ENCODE measurements around the gene DOCK3.
"Not testable (repeated sequence)": the region's sequence is repeated elsewhere in the genome, so short reads cannot be mapped to it uniquely, and the experiment has no call there.

Gene DOCK3

GRCh38 chr3:50806031-50806430, 131.3 kb downstream of the DOCK3 start:
- DNase-seq = no peak

DNA sequence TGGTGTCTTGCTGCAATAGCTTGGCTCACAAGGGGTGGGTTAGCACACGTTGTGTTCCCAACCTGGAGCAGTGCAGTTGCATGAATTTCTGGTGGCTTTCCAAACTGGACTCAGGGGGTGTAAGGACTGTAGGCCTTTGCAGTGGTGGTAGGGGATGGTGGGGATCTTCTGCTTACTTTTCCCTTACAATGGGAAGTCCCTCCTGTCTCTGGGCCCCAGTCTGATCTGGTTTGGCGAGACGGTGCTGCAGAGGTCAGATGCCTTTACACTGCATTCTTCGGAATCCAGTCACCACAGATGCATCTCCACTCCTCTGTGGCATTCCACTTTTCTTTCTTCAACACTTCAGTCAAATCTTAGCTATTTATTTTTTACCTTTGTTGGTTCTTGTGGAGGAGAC, 132.1 kb downstream of the DOCK3 start:
- no peak for DNase-seq

- no peak for DNase-seq
These were observed 132.5 kb downstream of the DOCK3 start for GRCh38 chr3:50807266-50807665.

- DNase-seq = no peak
These were observed 137.2 kb downstream of the DOCK3 start for GRCh38 chr3:50811893-50812292.

- DNase-seq = no peak
These were observed 141.1 kb downstream of the DOCK3 start for GRCh38 chr3:50815844-50816243.

DNA sequence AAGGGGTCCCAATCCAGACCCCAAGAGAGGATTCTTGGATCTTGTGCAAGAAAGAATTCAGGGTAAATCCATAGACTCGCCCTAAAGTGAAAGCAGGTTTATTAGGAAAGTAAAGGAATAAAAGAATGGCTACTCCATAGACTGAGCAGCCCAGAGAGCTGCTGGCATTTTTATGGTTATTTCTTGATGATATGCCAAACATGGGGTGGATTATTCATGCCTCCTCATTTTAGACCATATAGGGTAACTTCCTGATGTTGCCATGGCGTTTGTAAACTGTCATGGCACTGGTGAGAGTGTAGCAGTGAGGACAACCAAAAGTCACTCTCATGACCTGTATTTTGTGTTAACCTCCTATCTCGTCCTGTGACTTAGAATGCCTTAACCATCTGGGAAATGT, 142.2 kb downstream of the DOCK3 start:
- DNase-seq = no peak

- no peak for DNase-seq
These were observed 143.2 kb downstream of the DOCK3 start for GRCh38 chr3:50817756-50818529.

DNA sequence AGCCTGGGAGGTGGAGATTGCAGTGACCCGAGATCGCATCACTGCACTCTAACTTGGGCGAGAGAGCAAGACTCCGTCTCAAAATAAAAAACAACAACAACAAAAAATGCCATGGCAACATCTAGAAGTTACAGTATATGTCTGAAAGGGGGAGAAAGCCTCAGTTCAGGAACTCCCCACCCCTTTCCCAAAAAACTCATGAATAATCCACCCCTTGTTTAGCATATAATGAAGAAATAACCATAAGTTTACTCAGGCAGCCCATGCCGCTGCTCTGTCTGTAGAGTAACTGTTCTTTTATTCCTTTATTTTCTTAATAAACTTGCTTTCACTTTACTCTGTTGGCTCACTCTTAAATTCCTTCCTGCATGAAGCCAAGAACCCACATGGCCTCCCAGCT, 145.2 kb downstream of the DOCK3 start:
- DNase-seq = no peak

GRCh38 chr3:50825841-50826240, 151.1 kb downstream of the DOCK3 start:
- DNase-seq = no peak

DNA sequence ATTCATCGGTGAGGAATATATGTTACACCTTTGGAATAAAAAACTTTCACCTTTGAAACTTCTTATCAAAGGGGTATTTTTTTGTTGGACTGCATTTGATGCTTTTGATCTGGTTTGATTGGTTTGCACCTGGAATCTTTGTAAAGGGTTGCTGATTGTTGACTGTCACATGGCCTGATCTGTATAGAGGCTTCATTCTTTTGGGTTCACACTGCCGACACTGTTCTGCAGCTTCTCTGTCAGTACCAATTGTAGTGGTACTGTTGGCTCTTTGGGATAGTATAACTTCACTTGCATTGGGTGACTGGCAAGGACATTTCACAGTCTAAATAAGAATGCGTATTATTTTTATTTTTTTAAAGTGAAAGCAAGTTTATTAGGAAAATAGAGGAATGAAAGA, 155.7 kb downstream of the DOCK3 start:
- DNase-seq = no peak

DNA sequence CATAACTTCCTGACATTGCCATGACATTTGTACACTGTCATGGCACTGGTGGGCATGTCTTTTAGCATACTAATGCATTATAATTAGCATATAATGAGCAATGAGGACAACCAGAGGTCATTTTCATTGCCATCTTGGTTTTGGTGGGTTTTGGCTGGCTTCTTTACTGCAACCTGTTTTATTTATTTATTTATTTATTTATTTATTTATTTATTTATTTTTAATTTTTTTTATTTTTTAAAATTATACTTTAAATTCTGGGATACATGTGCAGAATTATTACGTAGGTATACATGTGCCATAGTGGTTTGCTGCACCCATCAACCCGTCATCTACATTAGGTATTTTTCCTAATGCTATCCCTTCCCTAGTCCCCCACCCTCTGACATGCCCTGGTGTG, 156.3 kb downstream of the DOCK3 start:
- not testable (repeated sequence) for DNase-seq

GRCh38 chr3:50840983-50841489, 166.3 kb downstream of the DOCK3 start:
- DNase-seq = no peak

DNA sequence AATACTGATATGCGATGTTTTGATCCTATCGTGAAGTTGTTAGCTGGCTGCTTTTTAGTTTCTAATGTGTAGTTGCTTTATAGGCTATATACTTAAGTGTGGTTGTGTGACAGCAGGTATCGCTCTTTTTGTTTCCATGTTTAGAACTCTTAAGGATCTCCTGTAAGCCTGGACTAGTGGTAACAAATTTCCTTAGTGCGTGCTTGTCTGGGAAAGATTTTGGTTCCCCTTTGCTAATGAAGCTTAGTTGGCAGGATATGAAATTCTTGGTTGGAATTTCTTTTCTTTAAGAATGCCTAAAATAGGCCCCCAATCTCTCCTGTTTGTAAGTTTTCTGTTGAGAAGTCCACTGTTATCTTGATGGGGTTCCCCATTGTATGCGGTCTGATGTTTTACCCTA, 173.6 kb downstream of the DOCK3 start:
- no peak for DNase-seq

DNA sequence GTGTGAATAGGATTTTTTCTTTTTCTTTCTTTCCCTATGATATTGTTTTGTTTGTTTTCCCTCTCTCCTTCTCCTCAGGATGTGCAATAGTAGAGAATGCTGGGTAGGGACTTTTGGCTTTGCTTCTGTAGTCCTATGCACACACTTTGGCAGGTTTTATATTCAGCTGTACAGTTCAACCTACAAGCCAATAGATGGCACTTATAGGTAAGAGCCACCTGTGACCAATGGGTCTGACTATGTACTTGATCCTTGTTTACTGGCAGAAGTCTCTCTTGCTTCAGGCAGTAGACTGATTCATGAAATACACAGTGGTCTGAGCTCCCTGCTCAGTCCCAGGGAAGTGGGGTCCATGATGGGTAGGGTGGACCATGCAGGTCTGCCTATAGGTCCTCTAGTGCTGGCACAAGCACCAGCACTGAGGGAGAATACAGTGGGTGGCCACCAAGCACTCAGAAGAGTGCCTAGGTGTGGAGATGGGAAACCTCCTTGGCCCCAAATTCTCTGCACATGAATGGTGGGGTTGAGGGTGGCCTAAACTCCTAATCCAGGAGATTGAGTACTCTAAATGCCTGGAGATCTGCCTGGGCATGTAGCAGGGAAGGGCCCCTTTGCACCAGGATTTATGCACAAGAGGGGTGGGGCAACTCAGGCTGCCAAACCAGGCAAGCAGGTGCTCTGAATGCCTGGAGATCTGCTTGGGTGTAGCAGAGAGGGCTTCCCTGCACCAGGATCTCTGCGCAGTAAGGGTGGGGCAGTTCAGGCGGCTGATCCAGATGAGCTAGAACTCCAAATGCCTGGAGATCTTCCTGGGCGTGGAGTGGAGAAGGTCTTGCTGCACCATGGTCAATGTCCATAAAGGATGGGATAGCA, 176.1 kb downstream of the DOCK3 start:
- no peak for DNase-seq

- no peak for DNase-seq
These were observed 179.2 kb downstream of the DOCK3 start for GRCh38 chr3:50853936-50854335.

- DNase-seq = no peak
These were observed 187.5 kb downstream of the DOCK3 start for GRCh38 chr3:50862221-50862620.

GRCh38 chr3:50873376-50874157, 198.8 kb downstream of the DOCK3 start:
- no peak for DNase-seq

DNA sequence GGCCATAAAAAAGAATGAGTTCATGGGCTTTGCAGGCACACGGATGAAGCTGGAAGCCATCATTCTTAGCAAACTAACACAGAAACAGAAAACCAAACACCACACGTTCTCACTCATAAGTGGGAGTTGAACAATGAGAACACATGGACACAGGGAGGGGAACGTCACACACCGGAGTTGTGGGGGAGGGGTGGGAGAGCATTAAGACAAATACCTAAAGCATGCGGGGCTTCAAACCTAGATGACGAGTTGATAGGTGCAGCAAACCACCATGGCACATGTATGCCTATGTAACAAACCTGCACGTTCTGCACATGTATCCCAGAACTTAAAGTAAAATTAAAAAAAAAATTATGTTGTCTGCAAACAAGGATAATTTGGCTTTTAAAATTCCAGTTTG, 200.1 kb downstream of the DOCK3 start:
- not testable (repeated sequence) for DNase-seq

- DNase-seq = no peak
These were observed 202.2 kb downstream of the DOCK3 start for GRCh38 chr3:50876947-50877346.

DNA sequence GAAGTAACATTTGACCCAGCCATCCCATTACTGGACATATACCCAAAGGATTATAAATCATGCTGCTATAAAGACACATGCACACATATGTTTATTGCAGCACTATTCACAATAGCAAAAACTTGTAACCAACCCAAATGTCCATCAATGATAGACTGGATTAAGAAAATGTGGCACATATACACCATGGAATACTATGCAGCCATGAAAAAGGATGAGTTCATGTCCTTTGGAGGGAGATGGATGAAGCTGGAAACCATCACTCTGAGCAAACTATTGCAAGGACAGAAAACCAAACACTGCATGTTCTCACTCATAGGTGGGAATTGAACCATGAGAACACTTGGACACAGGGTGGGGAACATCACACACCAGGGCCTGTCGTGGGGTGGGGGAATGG, 208.0 kb downstream of the DOCK3 start:
- not testable (repeated sequence) for DNase-seq

DNA sequence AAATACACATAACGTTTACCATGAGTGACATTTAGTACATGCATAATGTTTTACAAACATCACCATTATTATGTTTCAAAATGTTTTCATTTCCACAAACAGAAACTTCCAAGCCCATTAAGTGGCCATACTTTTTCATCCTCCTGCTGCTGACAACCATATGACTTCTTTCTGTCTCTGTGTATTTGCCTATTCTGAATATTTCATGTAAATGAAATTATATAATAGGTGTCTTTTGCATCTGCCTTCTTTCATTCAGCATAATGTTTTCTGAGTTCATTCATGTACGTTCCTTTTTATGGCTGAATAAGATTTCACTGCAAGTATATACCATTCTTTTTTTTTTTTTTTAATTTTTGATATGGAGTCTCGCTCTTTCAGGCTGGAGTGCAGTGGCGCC, 209.0 kb downstream of the DOCK3 start:
- DNase-seq = no peak

GRCh38 chr3:50885070-50885850, 210.5 kb downstream of the DOCK3 start:
- peak; percentile 9 for DNase-seq

All from hematopoietic multipotent progenitor cell treated with erythropoietin and hydrocortisone succinate and interleukin-3 and kit ligand, for 8 days (in vitro differentiated cells).